ENCODE results near the gene TMC6. TPM values are rescaled to one million over a fixed set of nuclear protein-coding genes. Genes with fewer than 3 reads are reported as not detected.
"Not testable (repeated sequence)": the region's sequence is repeated elsewhere in the genome, so short reads cannot be mapped to it uniquely, and the experiment has no call there.

TMC6 gene
- total and polyA plus RNA-seq, 7 donors = 5.3 to 145 (median 10.5) TPM

DNA sequence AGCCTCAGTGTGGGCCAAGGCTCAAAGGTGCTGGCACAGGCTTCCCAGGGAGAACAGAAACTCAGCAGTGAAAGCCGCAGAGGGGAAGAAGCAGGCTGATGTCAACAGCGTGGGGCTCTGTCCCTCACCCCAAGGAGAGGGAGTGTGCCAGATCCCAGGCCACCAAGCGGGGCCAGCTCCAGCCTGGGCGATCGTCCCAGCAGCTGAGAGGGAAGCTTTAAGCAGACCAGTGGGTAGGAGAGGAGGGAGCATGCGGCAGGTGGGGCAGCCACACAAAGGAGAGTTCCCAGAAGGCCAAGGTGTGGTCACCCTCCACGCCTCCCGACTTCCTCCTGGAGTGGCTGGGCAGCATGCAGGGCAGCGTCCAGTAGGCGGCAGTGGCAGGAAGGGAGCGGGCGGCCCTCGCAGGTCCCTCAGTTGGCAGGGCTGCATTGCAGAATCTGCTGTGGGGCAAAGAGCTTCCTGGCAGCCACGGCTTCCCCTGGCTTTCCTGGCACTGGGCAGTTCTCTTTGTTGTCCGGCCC, 45.9 kb upstream of the TMC6 start:
- peak; percentile 85 for DNase-seq
- Histone ChIP-seq H3K27ac (peak overlapping the region; percentile 60 to 92 (median 64)), H3K36me3 (no peaks in the 10 kb centered on the region), H3K9me3 (no peaks in the 10 kb centered on the region), H3K4me1 (peaks cover 0 to 58% (median 42%) of the 10 kb centered on the region in 4 donors), H3K27me3 (no peaks in the 10 kb centered on the region), H3K4me3 (no peak overlapping the region)
- 12 to 50% methylated on average over 15 of the region's 15 CpGs for WGBS, 2 donors
- intact Hi-C loops (cut with DNase I) = no loop called here
- TF ChIP-seq EP300 (IDR thresholded peaks at IDR 0.05) (no peak), POLR2A (IDR thresholded peaks at IDR 0.05) (peak in 1 of 2 donors; percentile 72), POLR2AphosphoS5 (IDR thresholded peaks at IDR 0.05) (peak in 3 of 4 donors; percentile 32 to 48 (median 37)), CTCF (IDR thresholded peaks at IDR 0.05) (peak in 2 of 4 experiments; percentile 13 to 63)

- Histone ChIP-seq H3K27ac (peak overlapping the region; percentile 60 to 92 (median 64)), H3K4me1 (peaks cover 0 to 64% (median 50%) of the 10 kb centered on the region in 4 donors), H3K4me3 (no peak overlapping the region), H3K36me3 (no peaks in the 10 kb centered on the region), H3K9me3 (no peaks in the 10 kb centered on the region), H3K27me3 (no peaks in the 10 kb centered on the region)
- 28 to 58% methylated on average over 11 of the region's 11 CpGs for WGBS, 2 donors
- TF ChIP-seq POLR2AphosphoS5 (IDR thresholded peaks at IDR 0.05) (no peak), EP300 (IDR thresholded peaks at IDR 0.05) (no peak), CTCF (IDR thresholded peaks at IDR 0.05) (no peak), POLR2A (IDR thresholded peaks at IDR 0.05) (no peak)
- intact Hi-C loops (cut with DNase I) = no loop called here
- no peak for DNase-seq
Measured at GRCh38 chr17:78173097-78173715, 44.7 kb upstream of the TMC6 start.

DNA sequence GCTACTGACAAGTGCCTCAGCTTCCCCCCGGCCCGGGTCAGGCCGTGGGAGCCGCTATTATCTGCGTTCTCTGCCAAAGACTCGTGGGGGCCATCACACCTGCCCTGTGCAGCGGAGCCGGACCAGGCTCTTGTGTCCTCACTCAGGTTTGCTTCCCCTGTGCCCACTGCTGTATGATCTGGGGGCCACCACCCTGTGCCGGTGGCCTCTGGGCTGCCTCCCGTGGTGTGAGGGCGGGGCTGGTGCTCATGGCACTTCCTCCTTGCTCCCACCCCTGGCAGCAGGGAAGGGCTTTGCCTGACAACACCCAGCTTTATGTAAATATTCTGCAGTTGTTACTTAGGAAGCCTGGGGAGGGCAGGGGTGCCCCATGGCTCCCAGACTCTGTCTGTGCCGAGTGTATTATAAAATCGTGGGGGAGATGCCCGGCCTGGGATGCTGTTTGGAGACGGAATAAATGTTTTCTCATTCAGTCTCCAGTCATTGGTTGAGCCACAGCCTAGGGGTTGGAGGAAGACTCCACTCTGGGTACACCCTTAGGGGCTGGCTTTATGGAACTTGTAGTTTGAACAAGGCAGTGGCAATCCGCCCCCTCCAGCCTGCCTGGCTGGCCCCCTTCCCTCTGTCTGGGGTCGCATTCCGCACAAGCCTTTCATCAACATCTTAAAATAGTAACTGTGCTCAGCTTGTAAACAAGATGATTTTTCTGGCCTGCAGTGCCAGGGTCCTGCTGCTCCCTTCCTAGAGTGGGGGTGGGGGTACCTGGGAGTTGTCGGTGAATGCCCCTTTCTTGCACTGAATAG, 43.9 kb upstream of the TMC6 start:
- WGBS, 2 donors = 12 to 41% methylated on average over 19 of the region's 19 CpGs
- TF ChIP-seq EP300 (IDR thresholded peaks at IDR 0.05) (no peak), POLR2A (IDR thresholded peaks at IDR 0.05) (peak in 1 of 2 donors; percentile 22), POLR2AphosphoS5 (IDR thresholded peaks at IDR 0.05) (no peak), CTCF (IDR thresholded peaks at IDR 0.05) (no peak)
- intact Hi-C loops (cut with DNase I) = no loop called here
- no peaks in the 10 kb centered on the region for H3K27me3 ChIP-seq
- no peaks in the 10 kb centered on the region for H3K36me3 ChIP-seq
- no peak overlapping the region for H3K4me3 ChIP-seq
- H3K9me3 ChIP-seq = no peaks in the 10 kb centered on the region
- H3K27ac ChIP-seq = peak overlapping the region; percentile 60 to 92 (median 64)
- H3K4me1 ChIP-seq = peaks cover 0 to 68% (median 54%) of the 10 kb centered on the region in 4 donors
- DNase-seq = no peak

DNA sequence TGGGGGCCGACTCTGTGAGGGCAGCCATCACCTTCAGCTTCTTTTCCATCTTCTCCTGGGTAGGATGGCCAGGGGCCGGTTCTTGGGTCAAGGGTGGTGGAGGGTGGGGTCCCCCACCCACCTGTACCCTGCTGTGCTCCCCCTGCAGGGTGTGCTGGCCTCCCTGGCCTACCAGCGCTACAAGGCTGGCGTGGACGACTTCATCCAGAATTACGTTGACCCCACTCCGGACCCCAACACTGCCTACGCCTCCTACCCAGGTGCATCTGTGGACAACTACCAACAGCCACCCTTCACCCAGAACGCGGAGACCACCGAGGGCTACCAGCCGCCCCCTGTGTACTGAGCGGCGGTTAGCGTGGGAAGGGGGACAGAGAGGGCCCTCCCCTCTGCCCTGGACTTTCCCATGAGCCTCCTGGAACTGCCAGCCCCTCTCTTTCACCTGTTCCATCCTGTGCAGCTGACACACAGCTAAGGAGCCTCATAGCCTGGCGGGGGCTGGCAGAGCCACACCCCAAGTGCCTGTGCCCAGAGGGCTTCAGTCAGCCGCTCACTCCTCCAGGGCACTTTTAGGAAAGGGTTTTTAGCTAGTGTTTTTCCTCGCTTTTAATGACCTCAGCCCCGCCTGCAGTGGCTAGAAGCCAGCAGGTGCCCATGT, 43.2 kb upstream of the TMC6 start:
- H3K4me1 ChIP-seq = peaks cover 0 to 66% (median 54%) of the 10 kb centered on the region in 4 donors
- WGBS, 2 donors = 41 to 78% methylated on average over 19 of the region's 19 CpGs
- H3K9me3 ChIP-seq; DNase-seq; intact Hi-C loops (cut with DNase I); H3K4me3 ChIP-seq; H3K36me3 ChIP-seq; H3K27me3 ChIP-seq: not testable (repeated sequence)
- H3K27ac ChIP-seq = peak overlapping the region; percentile 60 to 92 (median 64)

All from sigmoid colon (tissue), 7 donors.